GM12878 (cell line): ENCODE data around the gene C11orf98. TPM values are rescaled to one million over a fixed set of nuclear protein-coding genes. Genes with fewer than 3 reads are reported as not detected.

Experiments used
- ATF7 ChIP-seq: fragments of 450-650 bp; IDR thresholded peaks from 2 replicates; pipeline ENCODE4 v1.6.1; 2016; ENCODE audit warnings: low read depth, mild to moderate bottlenecking
- BACH1 ChIP-seq: fragments of 450-650 bp; IDR thresholded peaks from 2 replicates; pipeline ENCODE4 v1.6.1; 2017; ENCODE audit warnings: mild to moderate bottlenecking, borderline replicate concordance
- BCL11A ChIP-seq: IDR thresholded peaks from 2 replicates; pipeline ENCODE4 v1.6.1; 2011; ENCODE audit warnings: low read depth, low read length
- DPF2 ChIP-seq: fragments of 450-650 bp; IDR thresholded peaks from 2 replicates; pipeline ENCODE4 v1.6.1; 2017; ENCODE audit warnings: mild to moderate bottlenecking
- FOXM1 ChIP-seq: IDR thresholded peaks from 2 replicates; pipeline ENCODE4 v1.6.1; 2012; ENCODE audit warnings: low read depth, mild to moderate bottlenecking, inconsistent platforms, low read length, moderate library complexity
- GABPA ChIP-seq: IDR thresholded peaks from 2 replicates; pipeline ENCODE4 v1.6.1; 2014; ENCODE audit warnings: antibody characterized with exemption, low read depth, mild to moderate bottlenecking, inconsistent platforms
- HDAC6 ChIP-seq: fragments of 200-600 bp; sonication (generic); IDR thresholded peaks from one replicate; pipeline ENCODE4 v1.8.0; 2017; ENCODE audit warnings: antibody characterized with exemption; ENCODE audit not compliant: unreplicated experiment
- NR2C2 ChIP-seq: IDR thresholded peaks from 2 replicates; pipeline ENCODE4 v1.6.1; 2011; ENCODE audit warnings: borderline replicate concordance, low read depth; ENCODE audit not compliant: control insufficient read depth, insufficient read length
- POLR2AphosphoS5 ChIP-seq: IDR thresholded peaks from 2 replicates; pipeline ENCODE4 v1.6.1; 2011; ENCODE audit warnings: mild to moderate bottlenecking, low read length, inconsistent platforms
- PRDM15 ChIP-seq: fragments of 450-650 bp; formaldehyde crosslinking; IDR thresholded peaks from 2 replicates; pipeline ENCODE4 v1.4.0; 2020; ENCODE audit warnings: mild to moderate bottlenecking, moderate library complexity
- RAD51 ChIP-seq: fragments of 450-650 bp; IDR thresholded peaks from 2 replicates; pipeline ENCODE4 v1.6.1; 2016; ENCODE audit warnings: moderate library complexity, mild to moderate bottlenecking, inconsistent platforms
- RBBP5 ChIP-seq: fragments of 200-600 bp; sonication (generic); conservative IDR thresholded peaks from 2 replicates; pipeline ENCODE4 v1.6.1; 2016
- SIN3A ChIP-seq: IDR thresholded peaks from 2 replicates; pipeline ENCODE4 v1.6.1; 2012; ENCODE audit warnings: low read depth, low read length, improper control_type of control experiment
- SPI1 ChIP-seq: IDR thresholded peaks from 2 replicates; pipeline ENCODE4 v1.6.1; 2011; ENCODE audit warnings: low read depth, mild to moderate bottlenecking, low read length, moderate library complexity, borderline replicate concordance; ENCODE audit not compliant: insufficient read depth
- SUPT20H ChIP-seq: IDR thresholded peaks from 2 replicates; pipeline ENCODE4 v1.6.1; 2011; ENCODE audit warnings: low read depth, mild to moderate bottlenecking, low read length, moderate library complexity, borderline replicate concordance; ENCODE audit not compliant: control insufficient read depth
- USF2 ChIP-seq: IDR thresholded peaks from 2 replicates; pipeline ENCODE4 v1.6.1; 2011; ENCODE audit warnings: low read depth, low read length, improper control_type of control experiment, borderline replicate concordance
- YBX1 ChIP-seq: fragments of 450-650 bp; IDR thresholded peaks from 2 replicates; pipeline ENCODE4 v1.6.1; 2016; ENCODE audit warnings: antibody characterized with exemption
- YY1 ChIP-seq: IDR thresholded peaks from 2 replicates; pipeline ENCODE4 v1.6.1; 2011; ENCODE audit warnings: low read depth, mild to moderate bottlenecking, low read length
- ZNF217 ChIP-seq: fragments of 450-650 bp; IDR thresholded peaks from 2 replicates; pipeline ENCODE4 v1.6.1; 2017; ENCODE audit warnings: antibody characterized with exemption, mild to moderate bottlenecking
- polyA plus RNA-seq, 11 experiments: library from polyadenylated mRNA; depleted of rRNA in 4 of 11; unstranded in 6 of 11; stranded (reverse) in 5 of 11; fragments of >200 nt; fragmentation: Nextera tagmentation in 4 of 11; fragmentation: Illumina TruSeq in 1 of 11; extraction: Ambion mirVana in 4 of 11; extraction: Trizol in 1 of 11; gene quantifications; 1 replicate in 1 of 11; 2 replicates in 10 of 11; pipeline versions ENCODE4 v1.2.1 to v1.2.3, GENCODE V29; 2011 to 2016; ENCODE audit warnings: inconsistent platforms in 2 of 11, missing spikeins in 2 of 11, low read depth in 1 of 11
- total RNA-seq, 4 experiments: library from RNA; depleted of rRNA in 3 of 4; stranded (reverse); fragments of >200 nt in 3 of 4; fragmentation: Illumina TruSeq in 1 of 4; extraction: Trizol in 1 of 4; gene quantifications; 2 replicates each; pipeline versions ENCODE4 v1.2.1 to v1.2.3, GENCODE V29; 2013 to 2021
- TF ChIP-seq, protein P1 (sequence below): fragments of 450-650 bp; IDR thresholded peaks from 2 replicates; pipeline ENCODE4 v1.6.1; 2018; ENCODE audit warnings: borderline replicate concordance, mild to moderate bottlenecking; ENCODE audit not compliant: partially characterized antibody
- TF ChIP-seq, protein P2 (sequence below): fragments of 450-650 bp; IDR thresholded peaks from 2 replicates; pipeline ENCODE4 v1.6.1; 2017; ENCODE audit warnings: mild to moderate bottlenecking, low read depth, inconsistent platforms; ENCODE audit not compliant: poor library complexity, severe bottlenecking
- TF ChIP-seq, protein P3 (sequence below): IDR thresholded peaks from 2 replicates; pipeline ENCODE4 v1.6.1; 2011; ENCODE audit warnings: low read depth, mild to moderate bottlenecking, low read length, moderate library complexity, borderline replicate concordance; ENCODE audit errors: extremely low read depth

C11orf98 gene
- total and polyA plus RNA-seq, 10 of the 15 experiments (the other 5 are each of a cell fraction or from before 2014, with no cell fraction given) = 62.5 to 270 (median 162) TPM

DNA sequence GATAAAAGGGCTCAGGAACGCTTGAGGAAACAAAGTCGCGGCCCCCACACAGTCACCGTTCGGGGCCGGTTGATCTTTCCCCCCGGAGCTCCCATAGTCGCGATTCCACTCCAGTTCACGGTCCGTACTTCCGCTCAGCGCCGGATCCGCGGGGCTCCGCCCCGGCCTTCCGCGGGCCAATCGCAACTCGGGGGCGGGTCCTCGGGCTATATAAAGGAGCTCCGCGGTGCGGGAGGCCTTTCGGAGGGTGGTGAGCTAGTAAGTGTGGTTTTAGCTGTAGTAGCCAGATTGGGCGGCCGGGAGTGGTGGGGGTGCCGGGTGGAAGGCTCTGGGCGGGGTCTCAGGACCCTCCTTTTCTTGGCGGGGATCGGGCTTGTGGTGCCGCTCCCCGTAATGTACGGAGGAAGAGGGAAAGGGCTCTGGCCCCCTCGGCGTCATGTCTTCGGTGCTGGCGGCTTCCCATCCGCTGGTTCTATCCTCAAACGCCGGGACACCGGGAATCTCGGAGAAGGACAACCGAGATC lies at the start of gene C11orf98, which contains the start of gene CSKMT (continued):
- TF ChIP-seq ATF7 (peak; percentile 47; the same call in 1 of the 2 replicates), BACH1 (peak; percentile 98), NR2C2 (no peak), YY1 (peak; percentile 68; the same call in 1 of the 2 replicates), USF2 (no peak), BCL11A (0 out of 2 replicates have a peak, but pooled peaks have one; percentile 12), YBX1 (no peak), SPI1 (peak; percentile 50; the same call in 1 of the 2 replicates), FOXM1 (peak; percentile 48), SIN3A (peak; percentile 84; the same call in 1 of the 2 replicates), PRDM15 (peak; percentile 70; the same call in 1 of the 2 replicates), RAD51 (no peak), GABPA (peak; percentile 74), RBBP5 (no peak), HDAC6 (peak; percentile 97), ZNF217 (no peak), DPF2 (no peak), POLR2AphosphoS5 (peak; percentile 100), SUPT20H (no peak)
- TF ChIP-seq, protein P1, sequence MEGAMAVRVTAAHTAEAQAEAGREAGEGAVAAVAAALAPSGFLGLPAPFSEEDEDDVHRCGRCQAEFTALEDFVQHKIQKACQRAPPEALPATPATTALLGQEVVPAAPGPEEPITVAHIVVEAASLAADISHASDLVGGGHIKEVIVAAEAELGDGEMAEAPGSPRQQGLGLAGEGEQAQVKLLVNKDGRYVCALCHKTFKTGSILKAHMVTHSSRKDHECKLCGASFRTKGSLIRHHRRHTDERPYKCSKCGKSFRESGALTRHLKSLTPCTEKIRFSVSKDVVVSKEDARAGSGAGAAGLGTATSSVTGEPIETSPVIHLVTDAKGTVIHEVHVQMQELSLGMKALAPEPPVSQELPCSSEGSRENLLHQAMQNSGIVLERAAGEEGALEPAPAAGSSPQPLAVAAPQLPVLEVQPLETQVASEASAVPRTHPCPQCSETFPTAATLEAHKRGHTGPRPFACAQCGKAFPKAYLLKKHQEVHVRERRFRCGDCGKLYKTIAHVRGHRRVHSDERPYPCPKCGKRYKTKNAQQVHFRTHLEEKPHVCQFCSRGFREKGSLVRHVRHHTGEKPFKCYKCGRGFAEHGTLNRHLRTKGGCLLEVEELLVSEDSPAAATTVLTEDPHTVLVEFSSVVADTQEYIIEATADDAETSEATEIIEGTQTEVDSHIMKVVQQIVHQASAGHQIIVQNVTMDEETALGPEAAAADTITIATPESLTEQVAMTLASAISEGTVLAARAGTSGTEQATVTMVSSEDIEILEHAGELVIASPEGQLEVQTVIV = no peak
- TF ChIP-seq, protein P2, sequence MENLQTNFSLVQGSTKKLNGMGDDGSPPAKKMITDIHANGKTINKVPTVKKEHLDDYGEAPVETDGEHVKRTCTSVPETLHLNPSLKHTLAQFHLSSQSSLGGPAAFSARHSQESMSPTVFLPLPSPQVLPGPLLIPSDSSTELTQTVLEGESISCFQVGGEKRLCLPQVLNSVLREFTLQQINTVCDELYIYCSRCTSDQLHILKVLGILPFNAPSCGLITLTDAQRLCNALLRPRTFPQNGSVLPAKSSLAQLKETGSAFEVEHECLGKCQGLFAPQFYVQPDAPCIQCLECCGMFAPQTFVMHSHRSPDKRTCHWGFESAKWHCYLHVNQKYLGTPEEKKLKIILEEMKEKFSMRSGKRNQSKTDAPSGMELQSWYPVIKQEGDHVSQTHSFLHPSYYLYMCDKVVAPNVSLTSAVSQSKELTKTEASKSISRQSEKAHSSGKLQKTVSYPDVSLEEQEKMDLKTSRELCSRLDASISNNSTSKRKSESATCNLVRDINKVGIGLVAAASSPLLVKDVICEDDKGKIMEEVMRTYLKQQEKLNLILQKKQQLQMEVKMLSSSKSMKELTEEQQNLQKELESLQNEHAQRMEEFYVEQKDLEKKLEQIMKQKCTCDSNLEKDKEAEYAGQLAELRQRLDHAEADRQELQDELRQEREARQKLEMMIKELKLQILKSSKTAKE = no peak
- TF ChIP-seq, protein P3, sequence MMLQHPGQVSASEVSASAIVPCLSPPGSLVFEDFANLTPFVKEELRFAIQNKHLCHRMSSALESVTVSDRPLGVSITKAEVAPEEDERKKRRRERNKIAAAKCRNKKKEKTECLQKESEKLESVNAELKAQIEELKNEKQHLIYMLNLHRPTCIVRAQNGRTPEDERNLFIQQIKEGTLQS = no peak
